ENCODE data around the gene ANKFN1. TPM values are rescaled to one million over a fixed set of nuclear protein-coding genes. Genes with fewer than 3 reads are reported as not detected.

ANKFN1 gene
- polyA plus RNA-seq, 1 experiment = 0.04 TPM

- Histone ChIP-seq H3K9me3 (ENCODE audit: control insufficient read depth, insufficient read depth, low read length) (no peaks in the 10 kb centered on the region; the same call in 1 of the 2 replicates), H3K27me3 (ENCODE audit: control insufficient read depth, insufficient read depth, low read length) (no peaks in the 10 kb centered on the region), H3K27ac (ENCODE audit: low read depth, low read length) (no peak overlapping the region), H3K4me3 (ENCODE audit: low read depth, low read length) (no peak overlapping the region)
- TF ChIP-seq, protein P1, sequence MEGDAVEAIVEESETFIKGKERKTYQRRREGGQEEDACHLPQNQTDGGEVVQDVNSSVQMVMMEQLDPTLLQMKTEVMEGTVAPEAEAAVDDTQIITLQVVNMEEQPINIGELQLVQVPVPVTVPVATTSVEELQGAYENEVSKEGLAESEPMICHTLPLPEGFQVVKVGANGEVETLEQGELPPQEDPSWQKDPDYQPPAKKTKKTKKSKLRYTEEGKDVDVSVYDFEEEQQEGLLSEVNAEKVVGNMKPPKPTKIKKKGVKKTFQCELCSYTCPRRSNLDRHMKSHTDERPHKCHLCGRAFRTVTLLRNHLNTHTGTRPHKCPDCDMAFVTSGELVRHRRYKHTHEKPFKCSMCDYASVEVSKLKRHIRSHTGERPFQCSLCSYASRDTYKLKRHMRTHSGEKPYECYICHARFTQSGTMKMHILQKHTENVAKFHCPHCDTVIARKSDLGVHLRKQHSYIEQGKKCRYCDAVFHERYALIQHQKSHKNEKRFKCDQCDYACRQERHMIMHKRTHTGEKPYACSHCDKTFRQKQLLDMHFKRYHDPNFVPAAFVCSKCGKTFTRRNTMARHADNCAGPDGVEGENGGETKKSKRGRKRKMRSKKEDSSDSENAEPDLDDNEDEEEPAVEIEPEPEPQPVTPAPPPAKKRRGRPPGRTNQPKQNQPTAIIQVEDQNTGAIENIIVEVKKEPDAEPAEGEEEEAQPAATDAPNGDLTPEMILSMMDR (IDR thresholded peaks at IDR 0.05; ENCODE audit: low read depth, low read length) = no peak
- DNase-seq (ENCODE audit: low read depth, low spot score) = no peak
- ChIA-PET CTCF (no interaction called here), POLR2A (no interaction called here)
These were observed 353.1 kb downstream of the ANKFN1 start for GRCh38 chr17:56506349-56506748.

- ChIA-PET CTCF (interaction anchor here (0.6 kb wide), 1 partner anchor 10 kb away, joined by 3 read pairs; no protein-coding TSS in a partner anchor), POLR2A (no interaction called here)
- no peak overlapping the region for H3K4me3 ChIP-seq (ENCODE audit: low read depth, low read length)
- H3K27me3 ChIP-seq (ENCODE audit: control insufficient read depth, insufficient read depth, low read length) = no peaks in the 10 kb centered on the region
- DNase-seq (ENCODE audit: low read depth, low spot score) = no peak
- TF ChIP-seq, protein P1 (IDR thresholded peaks at IDR 0.05; ENCODE audit: low read depth, low read length) = no peak
- no peak overlapping the region for H3K27ac ChIP-seq (ENCODE audit: low read depth, low read length)
- H3K9me3 ChIP-seq (ENCODE audit: control insufficient read depth, insufficient read depth, low read length) = no peaks in the 10 kb centered on the region; the same call in 1 of the 2 replicates
These were observed 357.5 kb downstream of the ANKFN1 start for GRCh38 chr17:56510554-56511342.

- no peak overlapping the region for H3K27ac ChIP-seq (ENCODE audit: low read depth, low read length)
- TF ChIP-seq, protein P1 (IDR thresholded peaks at IDR 0.05; ENCODE audit: low read depth, low read length) = no peak
These were observed 361.0 kb downstream of the ANKFN1 start for GRCh38 chr17:56514264-56514663.

GRCh38 chr17:56514899-56515298 lies 361.6 kb downstream of the ANKFN1 start:
- Histone ChIP-seq H3K9me3 (ENCODE audit: control insufficient read depth, insufficient read depth, low read length) (no peaks in the 10 kb centered on the region; the same call in 1 of the 2 replicates), H3K4me3 (ENCODE audit: low read depth, low read length) (no peak overlapping the region), H3K27ac (ENCODE audit: low read depth, low read length) (no peak overlapping the region), H3K27me3 (ENCODE audit: control insufficient read depth, insufficient read depth, low read length) (no peaks in the 10 kb centered on the region)
- POLR2A ChIA-PET = no interaction called here
- TF ChIP-seq, protein P1 (IDR thresholded peaks at IDR 0.05; ENCODE audit: low read depth, low read length) = no peak
- DNase-seq (ENCODE audit: low read depth, low spot score) = no peak
- CTCF ChIA-PET = interaction anchor here (1.1 to 1.5 kb wide), 2 partner anchors 14 to 201 kb away, joined by 3 read pairs; no protein-coding TSS in a partner anchor

More at GRCh38 chr17:56514264-56514663, 361.0 kb downstream of the ANKFN1 start:
- POLR2A ChIA-PET = no interaction called here
- H3K9me3 ChIP-seq (ENCODE audit: control insufficient read depth, insufficient read depth, low read length) = no peaks in the 10 kb centered on the region; the same call in 1 of the 2 replicates
- no peaks in the 10 kb centered on the region for H3K27me3 ChIP-seq (ENCODE audit: control insufficient read depth, insufficient read depth, low read length)
- no peak for DNase-seq (ENCODE audit: low read depth, low spot score)
- no peak overlapping the region for H3K4me3 ChIP-seq (ENCODE audit: low read depth, low read length)
- CTCF ChIA-PET = interaction anchor here (1.5 kb wide), 1 partner anchor 201 kb away, joined by 3 read pairs; no protein-coding TSS in a partner anchor

All from AG04450 (cell line).